DMS79 treated with DMSO at 0.1 percent for 48 hours (cell line): ENCODE results near the gene TMEM121.
A peak's percentile ranks its signal among the peaks of the same experiment; 100 is the strongest.

Source experiments
- DNase-seq: peaks from one replicate; lab custom pipeline; 2025; lab: John Stamatoyannopoulos, UW

TMEM121 gene

GRCh38 chr14:105498430-105499255 lies 27.7 kb upstream of the TMEM121 start:
- no peak for DNase-seq

GRCh38 chr14:105499256-105500035 lies 26.9 kb upstream of the TMEM121 start:
- DNase-seq = no peak

GRCh38 chr14:105500036-105500725 lies 26.2 kb upstream of the TMEM121 start:
- DNase-seq = no peak

GRCh38 chr14:105500726-105501101 lies 25.7 kb upstream of the TMEM121 start:
- DNase-seq = no peak

GRCh38 chr14:105501504-105502291 lies 24.7 kb upstream of the TMEM121 start:
- DNase-seq = no peak

- DNase-seq = no peak
Measured at GRCh38 chr14:105502446-105503295, 23.7 kb upstream of the TMEM121 start.

GRCh38 chr14:105503296-105503640 lies 23.1 kb upstream of the TMEM121 start:
- no peak for DNase-seq

GRCh38 chr14:105503935-105504692 lies 22.3 kb upstream of the TMEM121 start:
- no peak for DNase-seq

- DNase-seq = no peak
Measured at GRCh38 chr14:105505101-105505500, 21.3 kb upstream of the TMEM121 start.

GRCh38 chr14:105507247-105507646 lies 19.1 kb upstream of the TMEM121 start:
- no peak for DNase-seq

- no peak for DNase-seq
Measured at GRCh38 chr14:105508069-105508468, 18.3 kb upstream of the TMEM121 start.

GRCh38 chr14:105508601-105509000 lies 17.8 kb upstream of the TMEM121 start:
- no peak for DNase-seq

GRCh38 chr14:105517096-105517495 lies 9.3 kb upstream of the TMEM121 start:
- no peak for DNase-seq

- DNase-seq = no peak
Measured at GRCh38 chr14:105519946-105520698, 6.3 kb upstream of the TMEM121 start.

- no peak for DNase-seq
Measured at GRCh38 chr14:105525326-105525725, 1.1 kb upstream of the TMEM121 start.

GRCh38 chr14:105526776-105527380 lies 495 bp downstream of the TMEM121 start:
- DNase-seq = peak; percentile 13

GRCh38 chr14:105527381-105527825 lies 1.0 kb downstream of the TMEM121 start:
- DNase-seq = no peak

GRCh38 chr14:105527826-105528585 lies 1.6 kb downstream of the TMEM121 start:
- DNase-seq = peak; percentile 81
